ENCODE measurements around the gene MYL6. TPM values are rescaled to one million over a fixed set of nuclear protein-coding genes. Genes with fewer than 3 reads are reported as not detected.

Gene MYL6
- total RNA-seq (2022; extraction: Qiagen RNA extraction), result 2,090 to 3,072 TPM (median 2,247 TPM) in 5 replicates

GRCh38 chr12:56158029-56158925 is at the start of gene MYL6:
Gene MYL6 (plus strand): TSS chr12:56158359. CDS start chr12:56158402, 43 bp downstream.

GRCh38 chr12:56116267-56117081 is 41.7 kb upstream of the MYL6 start, which contains the start of gene RPL41:
Gene RPL41 (plus strand): TSS chr12:56116633.

GRCh38 chr12:56117778-56118687 is 40.1 kb upstream of the MYL6 start, which contains the start of gene ZC3H10:
Gene ZC3H10 (plus strand): TSS chr12:56118266. CDS start chr12:56120563, 2,297 bp downstream.

GRCh38 chr12:56127888-56128669 is 30.1 kb upstream of the MYL6 start, which contains the start of gene ESYT1:
Gene ESYT1 (plus strand): TSS chr12:56128267. CDS start chr12:56128320, 53 bp downstream.

GRCh38 chr12:56152132-56152755 is 5.9 kb upstream of the MYL6 start, which contains the start of gene MYL6B:
Gene MYL6B (plus strand): TSS chr12:56152587. CDS start chr12:56153919, 1,332 bp downstream.

GRCh38 chr12:56189099-56189917 is 31.1 kb downstream of the MYL6 start, which contains the start of gene SMARCC2:
Gene SMARCC2 (minus strand): TSS chr12:56189483. CDS start chr12:56189461, 22 bp downstream.

Other genes starting within 250 kb of the MYL6 start
- gene PYM1, start 230.5 kb upstream of the MYL6 start, total RNA-seq (2022; extraction: Qiagen RNA extraction), result 38.9 to 43.6 TPM (median 42.0 TPM) in 5 replicates
- gene DGKA, start 227.2 kb upstream of the MYL6 start, total RNA-seq (2022; extraction: Qiagen RNA extraction), result 15.1 to 23.2 TPM (median 21.5 TPM) in 5 replicates
- gene PMEL, start 192.3 kb upstream of the MYL6 start, total RNA-seq (2022; extraction: Qiagen RNA extraction), result 1.1 to 1.5 TPM (median 1.1 TPM) in 5 replicates
- gene CDK2, start 191.5 kb upstream of the MYL6 start, total RNA-seq (2022; extraction: Qiagen RNA extraction), result 46.7 to 61.3 TPM (median 54.7 TPM) in 5 replicates
- 26.2 to 32.9 TPM (median 31.6 TPM) in 5 replicates for gene RAB5B, start 184.3 kb upstream of the MYL6 start, total RNA-seq (2022; extraction: Qiagen RNA extraction)
- 7.4 to 10.1 TPM (median 9.1 TPM) in 5 replicates for gene SUOX, start 161.1 kb upstream of the MYL6 start, total RNA-seq (2022; extraction: Qiagen RNA extraction)
- gene IKZF4, start 137.3 kb upstream of the MYL6 start, total RNA-seq (2022; extraction: Qiagen RNA extraction), result 2.0 to 3.0 TPM (median 2.8 TPM) in 5 replicates
- 669 to 784 TPM (median 751 TPM) in 5 replicates for gene RPS26, start 116.4 kb upstream of the MYL6 start, total RNA-seq (2022; extraction: Qiagen RNA extraction)
- gene ERBB3, start 78.2 kb upstream of the MYL6 start, total RNA-seq (2022; extraction: Qiagen RNA extraction), result 1.2 to 2.1 TPM (median 1.9 TPM) in 5 replicates
- gene PA2G4, start 53.8 kb upstream of the MYL6 start, total RNA-seq (2022; extraction: Qiagen RNA extraction), result 278 to 323 TPM (median 296 TPM) in 5 replicates
- gene RPL41, start 41.7 kb upstream of the MYL6 start, total RNA-seq (2022; extraction: Qiagen RNA extraction), result 5,582 to 6,195 TPM (median 5,751 TPM) in 5 replicates
- gene ZC3H10, start 40.1 kb upstream of the MYL6 start, total RNA-seq (2022; extraction: Qiagen RNA extraction), result 2.3 to 4.3 TPM (median 3.8 TPM) in 5 replicates
- gene ESYT1, start 30.1 kb upstream of the MYL6 start, total RNA-seq (2022; extraction: Qiagen RNA extraction), result 64.8 to 72.3 TPM (median 67.4 TPM) in 5 replicates
- 78.6 to 81.2 TPM (median 79.0 TPM) in 5 replicates for gene MYL6B, start 5.8 kb upstream of the MYL6 start, total RNA-seq (2022; extraction: Qiagen RNA extraction)
- gene SMARCC2, start 31.1 kb downstream of the MYL6 start, total RNA-seq (2022; extraction: Qiagen RNA extraction), result 27.6 to 36.1 TPM (median 33.0 TPM) in 5 replicates
- 21.8 to 27.4 TPM (median 25.1 TPM) in 5 replicates for gene RNF41, start 63.6 kb downstream of the MYL6 start, total RNA-seq (2022; extraction: Qiagen RNA extraction)
- gene NABP2, start 66.0 kb downstream of the MYL6 start, total RNA-seq (2022; extraction: Qiagen RNA extraction), result 56.6 to 61.3 TPM (median 57.8 TPM) in 5 replicates
- not detected in 5 replicates for gene SLC39A5, start 71.7 kb downstream of the MYL6 start, total RNA-seq (2022; extraction: Qiagen RNA extraction)
- 33.6 to 47.3 TPM (median 45.6 TPM) in 5 replicates for gene ANKRD52, start 100.0 kb downstream of the MYL6 start, total RNA-seq (2022; extraction: Qiagen RNA extraction)
- gene COQ10A, start 108.6 kb downstream of the MYL6 start, total RNA-seq (2022; extraction: Qiagen RNA extraction), result 15.2 to 17.4 TPM (median 16.5 TPM) in 5 replicates
- gene CS, start 142.0 kb downstream of the MYL6 start, total RNA-seq (2022; extraction: Qiagen RNA extraction), result 145 to 174 TPM (median 156 TPM) in 5 replicates
- gene CNPY2, start 157.6 kb downstream of the MYL6 start, total RNA-seq (2022; extraction: Qiagen RNA extraction), result 120 to 149 TPM (median 142 TPM) in 5 replicates
- gene PAN2, start 175.6 kb downstream of the MYL6 start, total RNA-seq (2022; extraction: Qiagen RNA extraction), result 10.8 to 22.0 TPM (median 14.5 TPM) in 5 replicates
- gene IL23A, start 180.5 kb downstream of the MYL6 start, total RNA-seq (2022; extraction: Qiagen RNA extraction), result 0.22 to 0.64 TPM (median 0.33 TPM) in 5 replicates
- gene STAT2, start 201.7 kb downstream of the MYL6 start, total RNA-seq (2022; extraction: Qiagen RNA extraction), result 9.5 to 13.7 TPM (median 12.0 TPM) in 5 replicates
- not detected in 5 replicates for gene APOF, start 204.5 kb downstream of the MYL6 start, total RNA-seq (2022; extraction: Qiagen RNA extraction)